GM18867 (cell line): ENCODE measurements around the gene OAF.

Experiments
- ATAC-seq: cut with Tn5 transposase; IDR thresholded peaks from one replicate; pipeline ENCODE4 v1.9.1; 2021; ENCODE audit warnings: mild to moderate bottlenecking, moderate library complexity; ENCODE audit not compliant: unreplicated experiment

OAF gene

GRCh38 chr11:120219938-120220746, 9.3 kb downstream of the OAF start:
- ATAC-seq, result no peak

DNA sequence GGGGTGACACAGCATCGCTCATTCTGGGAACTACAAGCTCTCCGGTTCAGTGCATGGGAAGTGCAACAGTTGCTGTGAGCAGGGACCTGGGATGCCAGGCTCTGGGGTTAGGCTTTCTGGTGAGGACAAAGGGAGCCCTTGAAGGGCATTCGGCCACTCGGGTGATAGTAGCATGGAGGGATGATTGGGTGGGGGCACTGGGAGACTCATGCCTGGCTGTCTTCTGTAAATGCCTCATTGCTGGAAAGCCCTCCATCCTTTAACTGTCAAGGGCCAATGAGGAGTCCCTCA, 9.9 kb downstream of the OAF start:
- ATAC-seq, result no peak

DNA sequence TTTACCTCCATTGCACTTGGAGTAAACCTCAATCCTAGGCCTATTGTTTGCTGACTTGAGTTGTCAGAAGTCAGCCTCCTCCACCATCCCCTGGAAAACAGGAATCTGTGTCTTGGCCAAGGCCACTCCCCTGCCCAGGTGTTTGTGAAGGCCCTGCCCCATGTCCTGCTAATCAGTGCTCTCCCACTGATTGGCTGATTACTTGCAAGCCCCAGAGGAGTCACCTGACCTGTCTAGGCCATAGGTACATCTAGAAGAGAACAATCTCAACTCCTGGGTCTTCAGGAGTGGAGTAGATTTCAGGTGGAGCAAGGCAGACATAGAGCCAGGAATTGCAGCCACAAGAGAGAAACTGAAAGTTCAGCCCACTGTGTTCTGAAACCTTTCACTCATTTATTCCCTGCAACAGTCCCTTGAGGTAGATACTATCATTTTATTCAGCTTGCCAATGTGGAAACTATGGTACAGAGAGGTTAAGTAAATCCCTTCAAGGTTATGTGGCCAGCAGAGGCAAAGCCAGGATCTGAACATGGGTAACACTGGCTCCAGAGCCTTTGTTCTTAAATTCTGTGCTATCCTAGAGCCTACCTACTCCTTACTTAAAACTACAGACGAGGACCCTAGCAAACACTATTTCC, 10.4 kb downstream of the OAF start:
- ATAC-seq, result no peak

DNA sequence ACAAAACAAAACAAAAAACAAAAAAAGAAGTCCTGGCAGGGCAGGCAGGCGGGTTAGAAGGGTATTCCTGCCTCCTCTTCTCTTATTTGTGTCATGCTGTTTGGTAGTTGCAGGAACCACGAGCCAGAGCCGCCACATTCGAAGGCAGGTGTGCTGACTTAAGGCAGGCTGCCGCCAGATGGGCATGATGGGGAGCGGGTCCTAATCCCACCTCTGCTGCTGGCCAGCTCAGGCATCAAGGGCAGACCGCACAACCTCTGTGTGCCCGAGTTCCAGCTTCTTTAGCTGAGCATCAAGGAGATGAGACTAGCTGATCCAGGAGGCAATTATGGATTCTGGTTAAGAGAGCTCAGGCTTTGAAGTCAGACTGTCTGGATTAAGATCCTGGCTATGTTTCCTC, 12.1 kb downstream of the OAF start:
- ATAC-seq, result no peak

GRCh38 chr11:120223793-120224192, 13.0 kb downstream of the OAF start:
- ATAC-seq, result no peak

DNA sequence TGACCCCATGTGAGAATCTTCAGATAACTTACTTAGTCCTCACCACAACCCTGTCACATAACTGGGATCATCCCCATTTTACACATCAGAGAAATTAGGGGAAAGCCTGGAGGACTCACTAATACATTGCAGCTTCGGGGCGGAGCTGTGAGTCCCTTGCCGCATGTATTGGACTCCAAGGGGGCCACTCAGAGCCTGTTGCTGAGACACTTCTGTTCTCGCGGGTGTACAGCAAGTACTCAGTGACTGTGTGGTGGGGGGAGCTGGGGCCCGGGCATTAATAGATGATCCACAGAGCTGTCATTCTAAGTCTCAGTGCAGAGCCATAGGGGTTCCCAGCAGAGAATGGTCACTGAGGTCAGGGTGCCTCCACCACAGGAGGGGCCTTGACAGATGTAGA, 13.5 kb downstream of the OAF start:
- no peak for ATAC-seq

- no peak for ATAC-seq
These were observed 14.4 kb downstream of the OAF start for GRCh38 chr11:120224972-120225909.

GRCh38 chr11:120226242-120226641, 15.4 kb downstream of the OAF start:
- no peak for ATAC-seq

DNA sequence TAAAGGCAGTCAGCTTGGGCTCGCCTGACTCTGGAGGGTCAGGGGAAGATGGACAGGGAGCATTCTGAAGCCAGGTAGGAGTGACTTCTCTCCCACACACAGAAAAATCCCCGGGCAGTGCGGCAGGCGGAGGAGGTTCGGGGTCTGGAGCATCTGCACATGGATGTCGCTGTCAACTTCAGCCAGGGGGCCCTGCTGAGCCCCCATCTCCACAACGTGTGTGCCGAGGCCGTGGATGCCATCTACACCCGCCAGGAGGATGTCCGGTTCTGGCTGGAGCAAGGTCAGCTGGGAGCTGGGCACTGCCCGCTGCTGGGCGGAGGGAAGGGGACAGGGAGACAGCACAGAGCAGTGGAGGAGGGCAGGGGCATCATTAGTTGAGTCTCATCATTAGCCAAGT, 15.9 kb downstream of the OAF start:
- no peak for ATAC-seq

DNA sequence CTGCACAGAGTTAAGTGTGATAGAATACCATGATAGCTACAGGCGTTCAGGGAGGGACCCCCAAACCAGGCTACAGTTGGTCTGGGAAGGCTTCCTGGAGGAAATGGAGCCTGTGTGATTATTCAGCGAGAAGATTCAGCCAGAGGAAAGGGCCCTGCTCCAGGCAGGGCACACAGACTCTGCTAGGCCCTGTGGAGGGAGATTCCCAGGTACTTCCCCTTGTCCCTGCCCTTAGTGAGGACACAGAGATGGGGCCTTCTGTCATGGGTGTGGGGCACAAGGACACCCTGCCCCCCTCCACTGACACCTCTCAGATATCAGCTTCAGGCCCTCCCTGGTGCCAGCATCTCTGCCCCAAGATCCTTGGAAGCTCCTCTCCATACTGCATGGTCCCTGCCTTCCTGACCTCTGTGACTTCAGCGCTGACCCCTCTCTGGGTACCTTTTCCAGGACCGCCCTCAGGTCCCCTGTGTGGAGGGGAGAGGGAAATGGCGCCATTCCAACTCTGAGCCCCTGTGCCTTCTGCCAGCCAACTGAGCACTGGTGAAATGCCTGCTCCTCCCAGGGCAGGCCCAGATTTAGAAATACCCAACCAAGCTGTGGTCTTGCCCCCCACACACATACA, 16.5 kb downstream of the OAF start:
- no peak for ATAC-seq

DNA sequence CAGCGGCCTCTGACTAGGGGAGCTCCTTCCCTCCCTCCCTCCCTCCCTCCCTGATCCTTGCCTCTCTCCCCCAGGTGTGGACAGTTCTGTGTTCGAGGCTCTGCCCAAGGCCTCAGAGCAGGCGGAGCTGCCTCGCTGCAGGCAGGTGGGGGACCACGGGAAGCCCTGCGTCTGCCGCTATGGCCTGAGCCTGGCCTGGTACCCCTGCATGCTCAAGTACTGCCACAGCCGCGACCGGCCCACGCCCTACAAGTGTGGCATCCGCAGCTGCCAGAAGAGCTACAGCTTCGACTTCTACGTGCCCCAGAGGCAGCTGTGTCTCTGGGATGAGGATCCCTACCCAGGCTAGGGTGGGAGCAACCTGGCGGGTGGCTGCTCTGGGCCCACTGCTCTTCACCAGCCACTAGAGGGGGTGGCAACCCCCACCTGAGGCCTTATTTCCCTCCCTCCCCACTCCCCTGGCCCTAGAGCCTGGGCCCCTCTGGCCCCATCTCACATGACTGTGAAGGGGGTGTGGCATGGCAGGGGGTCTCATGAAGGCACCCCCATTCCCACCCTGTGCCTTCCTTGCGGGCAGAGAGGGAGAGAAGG, 18.1 kb downstream of the OAF start:
- no peak for ATAC-seq

- no peak for ATAC-seq
These were observed 18.9 kb downstream of the OAF start for GRCh38 chr11:120229451-120230424.

GRCh38 chr11:120230433-120231071, 19.7 kb downstream of the OAF start:
- no peak for ATAC-seq

- ATAC-seq, result no peak
These were observed 21.1 kb downstream of the OAF start for GRCh38 chr11:120231963-120232362.

GRCh38 chr11:120233207-120233803, 22.5 kb downstream of the OAF start:
- ATAC-seq, result no peak

GRCh38 chr11:120235024-120235628, 24.3 kb downstream of the OAF start:
- ATAC-seq, result no peak

DNA sequence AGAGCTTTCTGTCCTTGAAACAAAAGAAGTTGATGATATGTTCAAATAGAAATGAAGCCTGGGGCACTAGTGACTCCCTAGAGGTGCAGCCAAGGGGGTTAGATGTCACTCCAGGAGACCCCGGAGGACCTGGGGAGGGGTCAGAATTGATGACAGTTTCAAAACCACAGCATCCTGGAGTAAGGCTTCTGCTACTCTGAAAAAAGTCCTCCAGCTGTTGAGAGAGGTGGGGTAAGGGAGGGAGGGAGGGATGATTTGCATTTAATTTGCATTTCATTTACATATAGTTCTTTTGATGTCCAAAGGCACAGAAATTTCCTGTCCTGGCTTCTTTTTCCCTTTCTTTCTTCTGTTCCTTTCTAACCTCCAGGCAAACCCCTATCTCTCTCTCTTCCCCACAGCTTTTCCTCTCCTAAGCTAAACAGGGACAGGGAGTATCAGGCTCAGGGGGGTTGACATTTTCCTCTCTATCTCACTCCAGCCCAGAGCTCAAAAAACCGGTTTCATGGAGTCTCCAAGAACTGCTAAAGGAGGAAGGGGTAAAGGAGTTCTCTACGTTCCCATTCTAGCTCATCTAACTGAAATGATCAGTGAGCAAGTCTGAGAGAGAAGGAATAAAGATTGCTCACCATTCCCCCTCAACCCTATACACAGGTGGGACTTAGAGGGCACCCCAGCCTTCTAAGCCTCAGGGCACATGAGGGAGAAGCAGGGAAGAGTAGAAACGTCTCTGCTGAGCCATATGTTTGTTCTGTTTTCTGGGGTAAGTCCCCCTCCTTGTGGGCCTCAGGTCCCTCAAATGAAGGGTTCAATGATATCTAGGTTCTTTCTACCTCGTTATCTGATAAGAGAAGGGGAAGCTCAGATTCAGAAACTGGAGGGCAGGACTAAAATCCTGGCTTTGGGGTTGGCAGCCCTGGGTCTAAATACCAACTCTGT, 25.6 kb downstream of the OAF start:
- no peak for ATAC-seq
